Stimulated activated CD4-positive, alpha-beta T cell treated with anti-CD3 and anti-CD28 coated beads, Interleukin-15, amount 100 ng/mL, for 1 hour (primary cell): ENCODE measurements around the gene BSN.
A peak's percentile ranks its signal among the peaks of the same experiment; 100 is the strongest.
"Not testable (repeated sequence)": the region's sequence is repeated elsewhere in the genome, so short reads cannot be mapped to it uniquely, and the experiment has no call there.

Experiments
- DNase-seq, 2 donors: peaks; one replicate each; pipeline ENCODE4 v3.0.0-alpha.2; 2020; ENCODE audit warnings: low read depth in 1 of 2, low spot score in 1 of 2

BSN gene

GRCh38 chr3:49690856-49691255, 136.6 kb downstream of the BSN start:
- DNase-seq, result not testable (repeated sequence)

DNA sequence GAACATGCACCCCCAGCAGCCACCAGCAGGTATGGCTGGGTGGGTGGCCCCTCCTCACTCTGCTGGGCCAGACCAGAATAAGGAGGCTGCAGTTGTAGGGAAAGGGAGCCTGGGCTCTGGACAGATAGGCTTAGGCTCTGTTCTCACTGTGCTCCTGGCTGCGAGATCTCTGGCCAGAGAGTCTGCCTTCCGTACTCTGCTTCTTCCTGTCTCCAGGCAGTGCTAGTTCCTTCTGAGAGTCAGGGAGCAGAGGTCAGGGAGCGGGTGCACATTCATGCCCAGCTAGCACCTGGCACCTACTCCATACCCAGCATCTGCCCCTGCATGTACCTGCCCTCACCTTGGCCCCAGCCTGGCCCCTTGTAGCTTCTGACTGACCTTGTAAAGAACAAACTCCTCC, 137.2 kb downstream of the BSN start:
- not testable (repeated sequence) for DNase-seq

GRCh38 chr3:49694409-49695070, 140.3 kb downstream of the BSN start:
- not testable (repeated sequence) for DNase-seq

GRCh38 chr3:49695350-49696015, 141.2 kb downstream of the BSN start:
- not testable (repeated sequence) for DNase-seq

DNA sequence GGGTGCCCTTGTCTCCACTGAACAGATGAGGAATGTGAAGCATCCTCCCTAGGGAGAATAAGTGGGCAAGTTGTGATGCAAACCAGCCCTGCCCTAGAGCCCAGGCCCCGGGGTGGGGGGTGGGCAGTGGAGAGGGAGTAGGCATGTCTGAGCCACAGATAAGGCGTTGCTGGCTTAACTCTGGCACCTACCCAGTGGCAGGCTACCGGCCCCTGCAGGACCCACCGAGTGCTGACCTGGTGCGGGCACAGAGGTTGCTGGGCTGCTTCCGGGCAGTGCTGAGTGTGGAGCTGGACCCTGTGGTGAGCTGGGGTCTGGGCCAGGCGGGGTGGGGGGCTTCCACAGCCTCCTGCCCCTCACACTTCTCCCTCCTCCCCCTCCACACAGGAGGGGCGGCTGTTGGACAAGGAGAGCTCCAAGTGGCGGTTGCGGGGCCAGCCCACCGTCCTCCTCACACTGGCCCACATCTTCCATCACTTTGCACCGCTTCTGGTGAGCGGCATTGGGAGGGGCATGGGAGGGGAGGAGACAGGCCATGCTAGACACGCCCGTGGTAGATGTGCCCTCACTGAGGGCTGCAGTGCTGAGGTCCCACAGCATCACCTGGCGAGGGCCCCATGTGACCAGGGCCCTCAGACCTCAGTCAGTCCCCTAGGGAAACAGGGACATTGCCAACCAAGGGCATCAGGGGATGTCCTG, 145.2 kb downstream of the BSN start:
- DNase-seq, result no peak

DNA sequence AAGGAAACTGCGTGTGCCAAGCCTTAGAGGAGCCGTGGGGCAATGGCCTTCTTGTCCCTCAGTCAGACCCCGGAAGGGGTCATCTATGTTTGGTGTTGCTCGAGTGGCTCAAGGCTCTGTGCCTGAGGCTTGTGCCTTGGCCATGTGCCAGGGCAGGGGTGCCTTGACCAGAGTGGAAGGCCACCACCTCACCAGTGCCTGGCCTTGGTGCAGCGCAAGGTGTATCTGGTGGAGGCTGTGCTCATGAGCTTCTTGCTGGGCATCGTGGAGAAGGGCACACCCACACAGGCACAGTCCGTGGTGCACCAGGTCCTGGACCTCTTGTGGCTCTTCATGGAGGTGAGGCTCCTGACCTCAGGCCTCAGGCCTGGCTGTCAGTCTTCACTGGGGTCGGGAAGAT, 145.7 kb downstream of the BSN start:
- DNase-seq, result no peak

GRCh38 chr3:49700453-49701128, 146.3 kb downstream of the BSN start:
- no peak for DNase-seq

DNA sequence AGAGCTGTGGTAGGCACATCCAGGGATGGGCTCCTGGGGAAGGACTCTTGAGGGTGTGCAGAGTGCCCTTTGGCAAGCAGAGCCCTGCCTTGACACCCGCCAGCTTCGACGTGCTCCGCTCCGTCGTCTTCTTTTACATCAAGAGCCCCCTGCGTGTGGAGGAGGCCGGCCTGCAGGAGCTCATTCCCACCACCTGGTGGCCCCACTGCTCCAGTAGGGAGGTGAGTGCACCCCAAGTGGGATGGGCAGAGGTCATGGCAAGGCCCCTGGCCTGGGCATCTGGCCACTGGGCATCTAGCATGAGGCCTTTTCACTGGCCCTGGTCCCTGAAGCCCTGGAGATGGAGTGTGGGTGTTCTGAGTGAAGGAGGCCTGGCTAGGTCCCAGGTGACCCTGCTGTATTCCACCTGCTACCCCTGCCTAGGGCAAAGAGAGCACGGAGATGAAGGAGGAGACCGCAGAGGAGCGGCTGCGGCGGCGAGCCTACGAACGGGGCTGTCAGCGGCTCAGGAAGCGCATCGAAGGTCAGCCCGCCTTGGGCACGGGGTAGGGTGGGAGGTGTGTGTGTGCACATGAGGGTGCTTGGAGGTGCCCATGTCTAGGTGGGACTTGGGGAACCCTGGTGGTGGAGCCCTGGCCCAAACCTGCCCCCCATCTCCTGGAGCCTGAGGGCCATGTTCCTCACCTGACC, 147.3 kb downstream of the BSN start:
- DNase-seq, result no peak

DNA sequence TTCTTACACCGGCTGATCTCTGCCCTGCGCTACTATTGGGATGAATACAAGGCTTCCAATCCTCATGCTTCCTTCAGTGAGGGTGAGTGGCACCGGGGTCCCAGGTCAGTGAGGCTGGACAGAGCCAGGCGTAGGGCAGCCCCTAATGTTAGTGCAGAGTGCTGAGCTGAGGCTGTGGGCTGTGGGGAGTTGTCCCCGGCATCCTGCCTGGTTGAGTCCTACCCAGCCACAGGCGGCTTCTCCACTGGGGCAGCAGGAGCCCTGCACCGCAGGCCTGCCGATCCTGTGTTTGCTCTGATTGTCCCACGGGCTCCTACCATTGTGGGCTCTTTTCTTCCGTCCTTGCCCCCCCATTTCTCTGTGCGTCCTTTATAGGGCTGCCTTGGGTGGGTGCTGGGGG, 148.4 kb downstream of the BSN start:
- DNase-seq, result no peak

DNA sequence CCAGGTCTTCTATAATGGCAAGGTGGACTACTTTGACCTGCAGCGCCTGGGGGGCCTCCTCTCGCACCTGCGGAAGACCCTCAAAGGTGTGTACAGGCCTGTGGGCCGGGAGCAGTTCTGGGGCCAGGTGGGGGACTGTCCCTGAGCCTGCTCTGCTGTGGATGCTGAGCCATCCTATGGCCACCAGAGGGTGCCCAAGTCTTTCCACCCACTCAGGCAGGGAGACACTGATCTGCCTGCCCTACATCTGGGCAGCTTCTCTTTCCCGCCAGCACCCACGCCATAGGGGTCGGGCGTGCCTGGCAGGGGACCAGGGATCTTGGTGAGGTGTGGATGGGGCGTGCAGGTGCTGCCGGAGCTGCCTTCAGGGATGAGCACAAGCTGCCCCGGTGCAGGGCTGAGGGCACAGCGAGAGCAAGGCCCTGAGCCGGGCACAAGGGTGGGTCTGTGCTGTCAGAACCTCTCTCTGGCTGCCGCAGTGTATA, 149.2 kb downstream of the BSN start:
- DNase-seq, result peak; percentile 36 to 44

DNA sequence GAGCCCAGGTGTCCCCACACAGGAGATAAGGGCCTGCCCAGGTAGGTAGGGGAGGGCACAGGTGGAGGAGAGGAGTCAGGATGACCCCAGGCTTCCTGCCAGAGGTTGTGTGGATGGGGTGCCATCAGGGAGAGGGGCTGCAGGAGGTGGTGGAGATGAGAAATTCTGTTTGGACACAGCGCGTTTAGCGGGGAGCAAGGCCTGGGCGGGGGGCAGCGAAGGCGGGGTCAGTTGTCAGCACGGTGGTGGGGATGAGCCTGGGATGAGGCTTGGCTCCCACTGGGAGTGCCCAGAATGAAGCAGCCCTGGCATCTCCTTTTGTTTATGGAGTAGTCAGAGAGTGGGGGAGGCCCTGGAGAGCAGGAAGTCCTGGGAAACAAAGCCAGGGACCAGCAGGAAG, 149.7 kb downstream of the BSN start:
- DNase-seq, result no peak

DNA sequence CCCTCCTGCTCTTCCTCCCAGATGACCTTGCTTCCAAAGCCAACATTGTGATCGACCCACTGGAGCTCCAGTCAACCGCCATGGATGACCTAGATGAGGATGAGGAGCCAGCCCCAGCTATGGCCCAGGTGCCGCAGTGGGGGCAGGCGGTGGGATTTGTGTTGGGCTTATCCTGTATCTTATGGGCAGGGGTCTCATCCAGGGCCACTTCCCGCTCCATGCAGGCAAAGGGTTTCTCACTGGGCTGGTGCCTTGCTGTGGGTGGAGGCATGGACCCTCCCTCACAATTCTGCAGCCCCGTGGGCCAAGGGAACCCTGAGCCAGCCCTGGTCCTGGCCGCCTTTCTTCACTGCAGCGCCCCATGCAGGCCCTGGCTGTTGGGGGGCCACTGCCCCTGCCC, 150.4 kb downstream of the BSN start:
- no peak for DNase-seq

GRCh38 chr3:49705390-49705960, 151.2 kb downstream of the BSN start:
- DNase-seq, result no peak

GRCh38 chr3:49706456-49707112, 152.3 kb downstream of the BSN start:
- no peak for DNase-seq

DNA sequence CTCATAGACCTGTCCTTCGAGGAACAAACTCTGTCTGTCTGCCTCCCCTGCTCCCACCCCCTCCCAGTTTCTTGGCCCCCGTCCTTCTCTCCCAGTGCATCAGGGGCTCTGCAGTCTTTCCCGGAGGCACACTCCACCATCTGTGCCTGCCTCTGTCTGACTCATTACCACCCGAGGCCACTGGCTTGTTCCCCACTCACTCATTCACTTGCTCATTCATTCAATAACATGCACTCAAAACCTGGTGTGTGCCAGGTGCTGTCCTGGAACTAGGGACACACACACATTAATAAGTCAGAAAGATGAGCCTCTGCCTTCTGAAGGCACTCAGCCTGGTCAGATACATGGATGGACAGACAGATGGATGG, 152.8 kb downstream of the BSN start:
- no peak for DNase-seq

GRCh38 chr3:49709852-49710251, 155.6 kb downstream of the BSN start:
- DNase-seq, result no peak

- no peak for DNase-seq
Observed at GRCh38 chr3:49711489-49711888, 157.2 kb downstream of the BSN start.

GRCh38 chr3:49712166-49712565, 157.9 kb downstream of the BSN start:
- no peak for DNase-seq

DNA sequence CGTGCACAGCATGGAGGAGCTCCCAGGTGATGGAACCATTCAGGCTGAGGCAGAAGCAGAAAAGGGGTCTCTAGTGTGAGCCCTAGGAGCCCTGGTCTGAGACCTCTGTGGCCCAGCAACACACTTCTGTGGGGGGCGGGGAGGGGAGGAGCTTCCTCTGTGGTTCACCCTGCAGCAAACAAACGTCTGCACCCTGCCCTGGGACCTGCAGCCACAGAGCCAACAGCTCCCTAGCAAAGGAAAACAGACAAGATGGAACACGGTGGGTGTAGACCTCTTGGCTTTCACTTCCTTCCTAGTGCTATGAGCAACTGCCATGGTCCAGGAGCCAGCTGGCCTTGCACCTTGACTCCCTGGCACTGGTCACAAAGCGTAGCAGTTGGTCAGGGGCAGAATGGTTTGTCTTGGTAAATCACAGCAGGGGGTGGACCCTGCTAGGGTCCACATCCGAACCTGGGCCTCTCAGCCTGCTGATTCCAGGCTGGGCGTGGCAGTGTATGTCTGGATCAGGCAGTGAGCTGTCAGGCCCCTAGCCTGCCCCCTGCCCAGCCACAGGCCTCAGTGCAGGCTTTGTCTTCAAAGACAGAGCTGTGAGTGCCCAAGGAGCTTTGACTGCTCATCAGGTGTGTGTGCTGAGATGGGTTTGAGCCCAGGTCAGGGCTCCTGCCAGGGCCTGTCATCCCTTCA, 158.5 kb downstream of the BSN start:
- no peak for DNase-seq
